Neural progenitor cell (in vitro differentiated cells): ENCODE results near the gene TMPRSS4. TPM values are rescaled to one million over a fixed set of nuclear protein-coding genes. Genes with fewer than 3 reads are reported as not detected.

Experiments
- DNase-seq: peaks from one replicate; pipeline ENCODE4 v3.0.0-alpha.2; 2016; ENCODE audit warnings: low spot score
- H2AFZ ChIP-seq: fragments of 200-600 bp; sonication (generic); replicated peaks from 2 replicates; pipeline ENCODE4 v1.6.1; 2016; ENCODE audit warnings: antibody characterized with exemption
- H3F3A ChIP-seq: fragments of 200-600 bp; sonication (generic); 2 replicates; pipeline ENCODE4 v1.6.1; 2016; ENCODE audit warnings: antibody characterized with exemption, low read depth
- H3K27ac ChIP-seq: fragments of 200-600 bp; sonication (generic); 2 replicates; pipeline ENCODE4 v1.5.1; 2016; ENCODE audit warnings: mild to moderate bottlenecking
- H3K27me3 ChIP-seq: fragments of 200-600 bp; sonication (generic); 2 replicates; pipeline ENCODE4 v1.6.1; 2016; ENCODE audit warnings: mild to moderate bottlenecking, moderate library complexity
- H3K36me3 ChIP-seq: fragments of 200-600 bp; sonication (generic); 2 replicates; pipeline ENCODE4 v1.5.1; 2016
- H3K4me1 ChIP-seq: fragments of 200-600 bp; sonication (generic); 2 replicates; pipeline ENCODE4 v1.6.1; 2016; ENCODE audit warnings: mixed run types
- H3K4me2 ChIP-seq: fragments of 200-600 bp; sonication (generic); 2 replicates; pipeline ENCODE4 v1.6.1; 2016
- H3K4me3 ChIP-seq: fragments of 200-600 bp; sonication (generic); 2 replicates; pipeline ENCODE4 v1.5.1; 2016
- H3K79me2 ChIP-seq: fragments of 200-600 bp; sonication (generic); 2 replicates; pipeline ENCODE4 v1.6.1; 2016; ENCODE audit warnings: low read depth
- H3K9ac ChIP-seq: fragments of 200-600 bp; sonication (generic); 2 replicates; pipeline ENCODE4 v1.6.1; 2016
- H3K9me3 ChIP-seq: fragments of 200-600 bp; sonication (generic); 2 replicates; pipeline ENCODE4 v1.5.1; 2016; ENCODE audit warnings: low read depth
- H4K20me1 ChIP-seq: fragments of 200-600 bp; sonication (generic); 2 replicates; pipeline ENCODE4 v1.6.1; 2016; ENCODE audit warnings: low read depth
- H3K27ac Mint-ChIP-seq: 3 replicates; pipeline ENCODE4 v1.8.0; 2021; ENCODE audit warnings: mixed read lengths
- H3K27me3 Mint-ChIP-seq: 2 replicates; pipeline ENCODE4 v1.8.0; 2022; ENCODE audit warnings: low read depth, mild to moderate bottlenecking, inconsistent platforms, moderate library complexity, mixed read lengths; ENCODE audit not compliant: insufficient read depth
- H3K36me3 Mint-ChIP-seq: 3 replicates; pipeline ENCODE4 v1.8.0; 2021; ENCODE audit warnings: mixed read lengths
- H3K4me1 Mint-ChIP-seq: 3 replicates; pipeline ENCODE4 v1.8.0; 2021; ENCODE audit warnings: mixed read lengths
- H3K4me3 Mint-ChIP-seq: 3 replicates; pipeline ENCODE4 v1.8.0; 2021; ENCODE audit warnings: mild to moderate bottlenecking, moderate library complexity, mixed read lengths
- H3K9me3 Mint-ChIP-seq: 3 replicates; pipeline ENCODE4 v1.8.0; 2020; ENCODE audit warnings: mixed read lengths
- CTCF ChIP-seq: fragments of 200-600 bp; sonication (generic); IDR thresholded peaks from 2 replicates; pipeline ENCODE4 v1.5.1; 2017; ENCODE audit warnings: antibody characterized with exemption, mild to moderate bottlenecking
- EZH2 ChIP-seq: fragments of 200-600 bp; sonication (generic); IDR thresholded peaks from 2 replicates; pipeline ENCODE4 v1.6.1; 2017; ENCODE audit warnings: antibody characterized with exemption, mild to moderate bottlenecking, moderate library complexity
- EZH2phosphoT487 ChIP-seq: fragments of 200-600 bp; sonication (generic); IDR thresholded peaks from 2 replicates; pipeline ENCODE4 v1.6.1; 2017; ENCODE audit warnings: antibody characterized with exemption
- total RNA-seq: library from RNA; depleted of rRNA; stranded (reverse); fragments of >200 nt; gene quantifications from 2 replicates; pipeline ENCODE4 v1.2.3, GENCODE V29; 2015; ENCODE audit warnings: low replicate concordance

TMPRSS4 gene
- total RNA-seq, 1 donor from 2014 or later = not detected

- peak overlapping the region; percentile 98 for H2AFZ ChIP-seq
- no peak overlapping the region for H3K9ac ChIP-seq
- TF ChIP-seq EZH2 (no peak), EZH2phosphoT487 (no peak), CTCF (no peak)
- Mint-ChIP-seq H3K4me1 (peaks cover 24% of the 10 kb centered on the region), H3K4me3 (peak overlapping the region; percentile 83), H3K36me3 (no peaks in the 10 kb centered on the region), H3K9me3 (peaks cover 2% of the 10 kb centered on the region), H3K27ac (no peak overlapping the region), H3K27me3 (peaks cover 86% of the 10 kb centered on the region)
- peaks cover 29% of the 10 kb centered on the region for H3F3A ChIP-seq
- no peaks in the 10 kb centered on the region for H4K20me1 ChIP-seq
- H3K4me2 ChIP-seq = peak overlapping the region; percentile 99
- H3K27ac ChIP-seq = no peak overlapping the region
- H3K36me3 ChIP-seq = no peaks in the 10 kb centered on the region
- no peaks in the 10 kb centered on the region for H3K9me3 ChIP-seq
- H3K4me3 ChIP-seq = peak overlapping the region; percentile 83
- no peak for DNase-seq
- H3K27me3 ChIP-seq = peaks cover 100% of the 10 kb centered on the region
- no peaks in the 10 kb centered on the region for H3K79me2 ChIP-seq
- peaks cover 44% of the 10 kb centered on the region for H3K4me1 ChIP-seq
Observed at GRCh38 chr11:118153516-118153915, 76.6 kb downstream of the TMPRSS4 start.

- Mint-ChIP-seq H3K4me1 (peaks cover 24% of the 10 kb centered on the region), H3K27me3 (peaks cover 86% of the 10 kb centered on the region), H3K4me3 (peak overlapping the region; percentile 83), H3K9me3 (peaks cover 2% of the 10 kb centered on the region), H3K27ac (no peak overlapping the region), H3K36me3 (no peaks in the 10 kb centered on the region)
- peaks cover 29% of the 10 kb centered on the region for H3F3A ChIP-seq
- no peaks in the 10 kb centered on the region for H3K79me2 ChIP-seq
- TF ChIP-seq CTCF (no peak), EZH2phosphoT487 (no peak)
- peak overlapping the region; percentile 99 for H3K4me2 ChIP-seq
- peaks cover 44% of the 10 kb centered on the region for H3K4me1 ChIP-seq
- H3K9me3 ChIP-seq = no peaks in the 10 kb centered on the region
- no peak for DNase-seq
- no peak overlapping the region for H3K27ac ChIP-seq
- H3K36me3 ChIP-seq = no peaks in the 10 kb centered on the region
- H3K9ac ChIP-seq = no peak overlapping the region
- H3K27me3 ChIP-seq = peaks cover 100% of the 10 kb centered on the region
- no peaks in the 10 kb centered on the region for H4K20me1 ChIP-seq
- no peak overlapping the region for H2AFZ ChIP-seq
- H3K4me3 ChIP-seq = no peak overlapping the region
Observed at GRCh38 chr11:118153976-118154375, 77.1 kb downstream of the TMPRSS4 start.

GRCh38 chr11:118154641-118155040 lies 77.8 kb downstream of the TMPRSS4 start:
- H3K4me2 ChIP-seq = peak overlapping the region; percentile 71
- H3K27me3 ChIP-seq = peaks cover 100% of the 10 kb centered on the region
- H4K20me1 ChIP-seq = no peaks in the 10 kb centered on the region
- no peak overlapping the region for H3K27ac ChIP-seq
- H3K4me1 ChIP-seq = peaks cover 44% of the 10 kb centered on the region
- no peaks in the 10 kb centered on the region for H3K9me3 ChIP-seq
- no peak overlapping the region for H3K4me3 ChIP-seq
- Mint-ChIP-seq H3K4me3 (peak overlapping the region; percentile 83), H3K27me3 (peaks cover 88% of the 10 kb centered on the region), H3K9me3 (peaks cover 2% of the 10 kb centered on the region), H3K27ac (peak overlapping the region; percentile 72), H3K36me3 (no peaks in the 10 kb centered on the region), H3K4me1 (peaks cover 24% of the 10 kb centered on the region)
- TF ChIP-seq EZH2phosphoT487 = no peak
- TF ChIP-seq CTCF = no peak
- no peak for TF ChIP-seq EZH2
- H2AFZ ChIP-seq = no peak overlapping the region
- DNase-seq = no peak
- H3K79me2 ChIP-seq = no peaks in the 10 kb centered on the region
- H3K36me3 ChIP-seq = no peaks in the 10 kb centered on the region
- H3F3A ChIP-seq = peaks cover 29% of the 10 kb centered on the region
- no peak overlapping the region for H3K9ac ChIP-seq
